Measurements from ENCODE around the gene R3HDM4.

The R3HDM4 gene

GRCh38 chr19:867301-867793 is 45.7 kb downstream of the R3HDM4 start:
- DNase-seq (ENCODE audit: insufficient read length, low spot score) (no peak), FAIRE-seq (no peak)

DNA sequence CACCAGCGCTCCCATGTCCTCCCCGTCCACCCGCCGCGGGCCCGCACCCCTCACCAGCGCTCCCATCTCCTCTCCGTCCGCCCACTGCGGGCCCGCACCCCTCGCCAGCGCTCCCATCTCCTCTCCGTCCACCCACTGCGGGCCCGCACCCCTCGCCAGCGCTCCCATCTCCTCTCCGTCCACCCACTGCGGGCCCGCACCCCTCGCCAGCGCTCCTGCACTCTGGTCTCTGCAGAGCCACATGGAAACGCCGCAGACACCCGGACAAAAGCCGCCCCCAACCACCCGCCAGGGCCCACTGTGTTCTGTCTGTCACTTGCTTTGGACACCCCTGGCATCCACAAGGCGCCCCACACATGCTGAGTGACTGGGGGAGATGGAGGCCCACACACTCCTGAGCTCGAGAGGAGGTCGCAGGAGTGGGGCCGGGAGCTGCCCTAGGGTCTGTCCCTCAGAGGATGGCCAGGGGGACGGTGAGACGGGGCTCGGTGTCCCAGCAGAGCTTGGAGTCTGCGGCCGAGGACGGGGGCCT is 46.2 kb downstream of the R3HDM4 start:
- DNase-seq (ENCODE audit: insufficient read length, low spot score) (no peak), FAIRE-seq (no peak)
- TF ChIP-seq, protein P1, sequence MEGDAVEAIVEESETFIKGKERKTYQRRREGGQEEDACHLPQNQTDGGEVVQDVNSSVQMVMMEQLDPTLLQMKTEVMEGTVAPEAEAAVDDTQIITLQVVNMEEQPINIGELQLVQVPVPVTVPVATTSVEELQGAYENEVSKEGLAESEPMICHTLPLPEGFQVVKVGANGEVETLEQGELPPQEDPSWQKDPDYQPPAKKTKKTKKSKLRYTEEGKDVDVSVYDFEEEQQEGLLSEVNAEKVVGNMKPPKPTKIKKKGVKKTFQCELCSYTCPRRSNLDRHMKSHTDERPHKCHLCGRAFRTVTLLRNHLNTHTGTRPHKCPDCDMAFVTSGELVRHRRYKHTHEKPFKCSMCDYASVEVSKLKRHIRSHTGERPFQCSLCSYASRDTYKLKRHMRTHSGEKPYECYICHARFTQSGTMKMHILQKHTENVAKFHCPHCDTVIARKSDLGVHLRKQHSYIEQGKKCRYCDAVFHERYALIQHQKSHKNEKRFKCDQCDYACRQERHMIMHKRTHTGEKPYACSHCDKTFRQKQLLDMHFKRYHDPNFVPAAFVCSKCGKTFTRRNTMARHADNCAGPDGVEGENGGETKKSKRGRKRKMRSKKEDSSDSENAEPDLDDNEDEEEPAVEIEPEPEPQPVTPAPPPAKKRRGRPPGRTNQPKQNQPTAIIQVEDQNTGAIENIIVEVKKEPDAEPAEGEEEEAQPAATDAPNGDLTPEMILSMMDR (IDR thresholded peaks at IDR 0.05; ENCODE audit: insufficient read depth, missing control alignments), result no peak

More at GRCh38 chr19:867301-867793, 45.7 kb downstream of the R3HDM4 start:
- TF ChIP-seq, protein P1 (IDR thresholded peaks at IDR 0.05; ENCODE audit: insufficient read depth, missing control alignments), result no peak

DNA sequence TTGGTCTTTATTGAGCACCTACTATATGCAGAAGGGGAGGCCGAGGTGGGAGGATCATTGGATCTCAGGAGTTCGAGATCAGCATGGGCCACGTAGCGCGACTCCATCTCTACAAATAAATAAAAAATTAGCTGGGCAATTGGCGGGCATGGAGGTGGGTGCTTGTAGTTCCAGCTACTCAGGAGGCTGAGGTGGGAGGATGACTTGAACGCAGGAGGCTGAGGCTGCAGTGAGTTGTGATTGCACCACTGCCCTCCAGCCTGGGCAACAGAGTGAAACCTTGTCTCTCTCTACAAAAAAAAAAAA is 49.8 kb downstream of the R3HDM4 start:
- TF ChIP-seq, protein P1 (IDR thresholded peaks at IDR 0.05; ENCODE audit: insufficient read depth, missing control alignments), result no peak
- DNase-seq (ENCODE audit: insufficient read length, low spot score) (no peak), FAIRE-seq (no peak)

GRCh38 chr19:862581-863314 is 50.3 kb downstream of the R3HDM4 start:
- FAIRE-seq (no peak), DNase-seq (ENCODE audit: insufficient read length, low spot score) (no peak)
- TF ChIP-seq, protein P1 (IDR thresholded peaks at IDR 0.05; ENCODE audit: insufficient read depth, missing control alignments), result no peak

DNA sequence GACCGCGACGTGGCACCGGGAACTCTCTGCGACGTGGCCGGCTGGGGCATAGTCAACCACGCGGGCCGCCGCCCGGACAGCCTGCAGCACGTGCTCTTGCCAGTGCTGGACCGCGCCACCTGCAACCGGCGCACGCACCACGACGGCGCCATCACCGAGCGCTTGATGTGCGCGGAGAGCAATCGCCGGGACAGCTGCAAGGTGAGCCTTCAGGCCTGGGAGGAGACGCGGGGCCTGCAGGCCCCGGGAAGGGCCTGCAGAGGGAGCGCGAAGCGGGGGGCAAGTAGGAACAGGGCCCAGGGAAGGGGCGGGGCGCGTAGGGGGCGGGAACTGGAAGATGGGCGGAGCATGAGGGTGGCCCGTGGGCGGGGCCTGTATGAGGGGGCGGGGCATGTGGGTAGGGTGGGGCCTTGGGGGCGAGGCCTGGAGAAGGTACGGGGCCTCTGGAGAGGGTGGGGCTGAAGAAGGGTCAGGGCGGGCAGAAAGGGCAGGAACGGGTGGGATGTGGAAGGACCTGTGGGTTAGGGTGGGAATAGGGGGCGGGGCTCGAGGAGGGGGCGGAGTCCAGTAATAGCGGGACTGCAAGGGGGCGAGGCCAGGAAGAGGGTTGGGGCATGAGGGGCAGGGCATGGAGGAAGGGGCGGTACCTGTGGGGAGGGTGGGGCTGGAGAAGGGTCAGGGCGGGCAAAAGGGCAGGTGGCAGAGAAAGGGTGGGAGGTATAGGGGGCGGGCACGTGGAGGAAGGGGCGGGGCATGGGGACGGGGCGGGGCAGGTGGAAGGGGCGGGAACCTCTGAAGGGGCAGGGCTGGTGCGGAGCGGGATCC is 51.1 kb downstream of the R3HDM4 start:
- FAIRE-seq (no peak), DNase-seq (ENCODE audit: insufficient read length, low spot score) (no peak)
- TF ChIP-seq, protein P1 (IDR thresholded peaks at IDR 0.05; ENCODE audit: insufficient read depth, missing control alignments), result no peak

DNA sequence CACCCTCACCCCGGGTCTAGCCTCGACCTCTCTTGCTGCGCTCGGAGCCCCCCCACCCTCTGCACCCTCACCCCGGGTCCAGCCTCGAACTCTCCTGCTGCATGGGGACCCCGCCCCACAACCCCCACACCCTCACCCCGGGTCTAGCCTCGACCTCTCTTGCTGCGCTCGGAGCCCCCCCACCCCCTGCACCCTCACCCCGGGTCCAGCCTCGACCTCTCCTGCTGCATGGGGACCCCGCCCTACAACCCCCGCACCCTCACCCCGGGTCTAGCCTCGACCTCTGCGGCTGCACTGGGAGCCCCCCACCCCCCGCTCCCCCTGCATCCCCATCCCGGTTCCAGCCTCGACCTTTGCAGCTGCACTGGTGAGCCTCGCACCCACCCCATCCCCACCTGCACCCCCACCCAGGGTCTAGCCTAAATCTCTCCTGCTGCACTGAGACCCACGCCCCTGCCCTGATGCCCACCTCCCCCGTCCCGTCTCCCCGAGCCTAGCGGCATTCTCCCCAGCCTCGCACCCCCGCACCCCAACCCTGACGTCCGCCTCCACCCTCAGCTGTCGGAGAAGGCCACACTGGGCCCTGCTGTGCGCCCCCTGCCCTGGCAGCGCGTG is 51.8 kb downstream of the R3HDM4 start:
- TF ChIP-seq, protein P1 (IDR thresholded peaks at IDR 0.05; ENCODE audit: insufficient read depth, missing control alignments), result no peak
- no peak for FAIRE-seq
- DNase-seq (ENCODE audit: insufficient read length, low spot score), result no peak

Data from D721Med (cell line).